ENCODE data around the gene GPR161.

GPR161 gene

GRCh38 chr1:168102487-168102886, 34.2 kb downstream of the GPR161 start:
- no peak for DNase-seq

- no peak for DNase-seq
These were observed 35.4 kb downstream of the GPR161 start for GRCh38 chr1:168101336-168101735.

- no peak for DNase-seq
These were observed 36.3 kb downstream of the GPR161 start for GRCh38 chr1:168100315-168101002.

- no peak for DNase-seq
These were observed 37.4 kb downstream of the GPR161 start for GRCh38 chr1:168099337-168099801.

- no peak for DNase-seq
These were observed 38.0 kb downstream of the GPR161 start for GRCh38 chr1:168098534-168099320.

- no peak for DNase-seq
These were observed 38.7 kb downstream of the GPR161 start for GRCh38 chr1:168097921-168098528.

- DNase-seq = no peak
These were observed 40.2 kb downstream of the GPR161 start for GRCh38 chr1:168096296-168097165.

- DNase-seq = no peak
These were observed 41.3 kb downstream of the GPR161 start for GRCh38 chr1:168095476-168095875.

GRCh38 chr1:168093616-168094015, 43.1 kb downstream of the GPR161 start:
- DNase-seq = no peak

GRCh38 chr1:168092566-168093355, 44.0 kb downstream of the GPR161 start:
- DNase-seq = no peak

GRCh38 chr1:168091720-168092550, 44.8 kb downstream of the GPR161 start:
- no peak for DNase-seq

- no peak for DNase-seq
These were observed 45.7 kb downstream of the GPR161 start for GRCh38 chr1:168091063-168091462.

- DNase-seq = no peak
These were observed 46.3 kb downstream of the GPR161 start for GRCh38 chr1:168090395-168090794.

- no peak for DNase-seq
These were observed 46.8 kb downstream of the GPR161 start for GRCh38 chr1:168089979-168090337.

GRCh38 chr1:168089326-168089978, 47.3 kb downstream of the GPR161 start:
- DNase-seq = no peak

GRCh38 chr1:168088511-168089325, 48.0 kb downstream of the GPR161 start:
- no peak for DNase-seq

- DNase-seq = no peak
These were observed 49.0 kb downstream of the GPR161 start for GRCh38 chr1:168087696-168088095.

GRCh38 chr1:168086438-168086837, 50.3 kb downstream of the GPR161 start:
- DNase-seq = no peak

GRCh38 chr1:168085401-168085872, 51.3 kb downstream of the GPR161 start:
- DNase-seq = no peak
